ENCODE measurements around the gene PSRC1. TPM values are rescaled to one million over a fixed set of nuclear protein-coding genes. Genes with fewer than 3 reads are reported as not detected.
A peak's percentile ranks its signal among the peaks of the same experiment; 100 is the strongest.

The PSRC1 gene
- 1 to 10 TPM; 1.9 to 6.8 (median 3.7) TPM for total RNA-seq

GRCh38 chr1:109282952-109283747, at the start of gene PSRC1:
PSRC1 (minus strand) TSS chr1:109283145.
- Histone ChIP-seq H3K4me1 (peaks cover 24% of the 10 kb centered on the region), H3K9me3 (no peaks in the 10 kb centered on the region), H3K4me3 (peak within 1 kb of the TSS; percentile 60), H3K36me3 (peaks cover 3% of the 10 kb centered on the region), H3K27me3 (no peaks in the 10 kb centered on the region), H3K27ac (peak within 1 kb of the TSS; percentile 74)
- peak; percentile 97 for DNase-seq (ENCODE audit: low spot score in 2 of 2)
- no peak for TF ChIP-seq POLR2A (IDR thresholded peaks at IDR 0.05)
- TF ChIP-seq EP300 (IDR thresholded peaks at IDR 0.05): no peak
- TF ChIP-seq POLR2AphosphoS5 (IDR thresholded peaks at IDR 0.05): peak in 1 of 3 donors; percentile 64
- peak; percentile 31 to 64 for TF ChIP-seq CTCF (IDR thresholded peaks at IDR 0.05)
- under 1% methylated on average over 29 of the region's 56 CpGs for WGBS

- no peak for DNase-seq (ENCODE audit: low spot score in 2 of 2)
- H3K27ac ChIP-seq: no peak overlapping the region
- H3K36me3 ChIP-seq: peaks cover 41% of the 10 kb centered on the region
- no peaks in the 10 kb centered on the region for H3K27me3 ChIP-seq
- no peak overlapping the region for H3K4me3 ChIP-seq
- no peaks in the 10 kb centered on the region for H3K4me1 ChIP-seq
- TF ChIP-seq POLR2A (IDR thresholded peaks at IDR 0.05) (no peak), CTCF (IDR thresholded peaks at IDR 0.05) (no peak), POLR2AphosphoS5 (IDR thresholded peaks at IDR 0.05) (no peak), EP300 (IDR thresholded peaks at IDR 0.05) (no peak)
- H3K9me3 ChIP-seq: peaks cover 4% of the 10 kb centered on the region
Observed at GRCh38 chr1:109331113-109331512, 48.2 kb upstream of the PSRC1 start.

- no peaks in the 10 kb centered on the region for H3K27me3 ChIP-seq
- H3K36me3 ChIP-seq: peaks cover 39% of the 10 kb centered on the region
- no peak overlapping the region for H3K27ac ChIP-seq
- H3K9me3 ChIP-seq: peaks cover 4% of the 10 kb centered on the region
- H3K4me1 ChIP-seq: no peaks in the 10 kb centered on the region
- no peak overlapping the region for H3K4me3 ChIP-seq
- TF ChIP-seq CTCF (IDR thresholded peaks at IDR 0.05) (no peak), POLR2AphosphoS5 (IDR thresholded peaks at IDR 0.05) (no peak), POLR2A (IDR thresholded peaks at IDR 0.05) (no peak), EP300 (IDR thresholded peaks at IDR 0.05) (no peak)
- 71% methylated on average over 5 of the region's 5 CpGs for WGBS
- DNase-seq (ENCODE audit: low spot score in 2 of 2): no peak
Observed at GRCh38 chr1:109327285-109327684, 44.3 kb upstream of the PSRC1 start.

GRCh38 chr1:109322974-109323373, 40.0 kb upstream of the PSRC1 start:
- no peak for DNase-seq (ENCODE audit: low spot score in 2 of 2)
- 90% methylated on average over 6 of the region's 6 CpGs for WGBS
- H3K4me1 ChIP-seq: no peaks in the 10 kb centered on the region
- peaks cover 68% of the 10 kb centered on the region for H3K36me3 ChIP-seq
- H3K4me3 ChIP-seq: no peak overlapping the region
- TF ChIP-seq POLR2AphosphoS5 (IDR thresholded peaks at IDR 0.05): no peak
- no peaks in the 10 kb centered on the region for H3K9me3 ChIP-seq
- no peak overlapping the region for H3K27ac ChIP-seq
- no peaks in the 10 kb centered on the region for H3K27me3 ChIP-seq

- H3K4me3 ChIP-seq: no peak overlapping the region
- H3K36me3 ChIP-seq: peaks cover 67% of the 10 kb centered on the region
- TF ChIP-seq CTCF (IDR thresholded peaks at IDR 0.05): no peak
- no peak for TF ChIP-seq EP300 (IDR thresholded peaks at IDR 0.05)
- TF ChIP-seq POLR2A (IDR thresholded peaks at IDR 0.05): no peak
- TF ChIP-seq POLR2AphosphoS5 (IDR thresholded peaks at IDR 0.05): no peak
- 90% methylated on average over 3 of the region's 3 CpGs for WGBS
- no peaks in the 10 kb centered on the region for H3K9me3 ChIP-seq
- H3K4me1 ChIP-seq: no peaks in the 10 kb centered on the region
- no peaks in the 10 kb centered on the region for H3K27me3 ChIP-seq
- DNase-seq (ENCODE audit: low spot score in 2 of 2): no peak
- no peak overlapping the region for H3K27ac ChIP-seq
Observed at GRCh38 chr1:109319114-109319513, 36.2 kb upstream of the PSRC1 start.
